Tibial artery (tissue), 4 donors: Measurements from ENCODE around the gene GATAD2B.

Experiments used
- DNase-seq, 2 donors: peaks; one replicate each; pipeline ENCODE4 v3.0.0-alpha.2; 2019
- H3K27ac ChIP-seq, 2 donors: fragments of 200-600 bp; sonication (generic) in 1 of 2; 1 replicate in 1 of 2; 2 replicates in 1 of 2; pipeline ENCODE4 v1.5.1; 2018 to 2019; ENCODE audit warnings: mild to moderate bottlenecking in 1 of 2
- H3K27me3 ChIP-seq, 2 donors: fragments of 200-600 bp; sonication (generic) in 1 of 2; one replicate each; pipeline versions ENCODE4 v1.5.1 to v1.6.0; 2016 to 2019
- H3K36me3 ChIP-seq, 3 donors: fragments of 200-600 bp; sonication (generic) in 2 of 3; one replicate each; pipeline ENCODE4 v1.5.1; 2016 to 2019; ENCODE audit warnings: mild to moderate bottlenecking in 2 of 3
- H3K4me1 ChIP-seq, 4 donors: fragments of 200-600 bp; sonication (generic) in 2 of 4; 1 replicate in 3 of 4; 2 replicates in 1 of 4; pipeline ENCODE4 v1.5.1; 2016 to 2019
- H3K4me3 ChIP-seq, 2 donors: fragments of 200-600 bp; sonication (generic) in 1 of 2; 1 replicate in 1 of 2; 2 replicates in 1 of 2; pipeline ENCODE4 v1.5.1; 2018 to 2019; ENCODE audit warnings: mild to moderate bottlenecking in 2 of 2
- H3K9me3 ChIP-seq, 3 donors: fragments of 200-600 bp; sonication (generic) in 1 of 3; one replicate each; pipeline ENCODE4 v1.5.1; 2016 to 2019
- CTCF ChIP-seq, 2 experiments: fragments of 200-600 bp in 1 of 2; fragments of 450-650 bp in 1 of 2; IDR thresholded peaks; one replicate each; pipeline ENCODE4 v1.5.1; 2017 to 2019; ENCODE audit warnings: antibody characterized with exemption in 2 of 2, mild to moderate bottlenecking in 1 of 2, moderate library complexity in 1 of 2
- intact Hi-C: fragments of 100-400 bp; cut with DNase I; formaldehyde crosslinking; loops from one replicate; pipeline ENCODE4 v1.15.0; 2023; ENCODE audit warnings: low total_unique reads

GATAD2B gene

GRCh38 chr1:153928245-153928644 is 5.5 kb upstream of the GATAD2B start:
- peaks cover 0 to 12% (median 6%) of the 10 kb centered on the region in 4 donors for H3K4me1 ChIP-seq
- no peak for DNase-seq
- no peak for TF ChIP-seq CTCF (IDR thresholded peaks at IDR 0.05)
- H3K4me3 ChIP-seq: no peak overlapping the region
- no peak overlapping the region for H3K27ac ChIP-seq
- H3K9me3 ChIP-seq: no peaks in the 10 kb centered on the region
- intact Hi-C loops: loop anchor here (10.0 kb wide), 1 partner anchor 47 kb away; the partner anchor contains the start of gene JTB
- peaks cover 13 to 44% (median 34%) of the 10 kb centered on the region in 3 donors for H3K36me3 ChIP-seq
- no peaks in the 10 kb centered on the region for H3K27me3 ChIP-seq

- intact Hi-C loops: loop anchor here (10.0 kb wide), 1 partner anchor 48 kb away; the partner anchor contains the start of gene JTB
- no peaks in the 10 kb centered on the region for H3K9me3 ChIP-seq
- TF ChIP-seq CTCF (IDR thresholded peaks at IDR 0.05): no peak
- no peak for DNase-seq
- no peaks in the 10 kb centered on the region for H3K27me3 ChIP-seq
- H3K36me3 ChIP-seq: peaks cover 0 to 26% (median 18%) of the 10 kb centered on the region in 3 donors
- H3K27ac ChIP-seq: no peak overlapping the region
- H3K4me3 ChIP-seq: no peak overlapping the region
- H3K4me1 ChIP-seq: peaks cover 4 to 15% (median 9%) of the 10 kb centered on the region in 4 donors
These were observed 3.6 kb upstream of the GATAD2B start for GRCh38 chr1:153926405-153926804.

GRCh38 chr1:153922076-153922971 is 448 bp downstream of the GATAD2B start:
- H3K4me1 ChIP-seq: peaks cover 4 to 46% (median 32%) of the 10 kb centered on the region in 4 donors
- peaks cover 0 to 4% (median 0%) of the 10 kb centered on the region in 3 donors for H3K36me3 ChIP-seq
- H3K27ac ChIP-seq: peak overlapping the region; percentile 95 to 97
- peak; percentile 39 to 81 for DNase-seq
- intact Hi-C loops: loop anchor here (10.0 kb wide), 1 partner anchor 52 kb away; the partner anchor contains the start of gene JTB
- H3K4me3 ChIP-seq: peak overlapping the region; percentile 98 to 100
- no peaks in the 10 kb centered on the region for H3K27me3 ChIP-seq
- no peaks in the 10 kb centered on the region for H3K9me3 ChIP-seq
- no peak for TF ChIP-seq CTCF (IDR thresholded peaks at IDR 0.05)

GRCh38 chr1:153921803-153922075 is 1.0 kb downstream of the GATAD2B start:
- no peak for TF ChIP-seq CTCF (IDR thresholded peaks at IDR 0.05)
- peaks cover 4 to 52% (median 34%) of the 10 kb centered on the region in 4 donors for H3K4me1 ChIP-seq
- DNase-seq: no peak
- no peaks in the 10 kb centered on the region for H3K9me3 ChIP-seq
- peak overlapping the region; percentile 95 to 97 for H3K27ac ChIP-seq
- intact Hi-C loops: loop anchor here (10.0 kb wide), 1 partner anchor 53 kb away; the partner anchor contains the start of gene JTB
- peak overlapping the region; percentile 98 to 100 for H3K4me3 ChIP-seq
- no peaks in the 10 kb centered on the region for H3K27me3 ChIP-seq
- H3K36me3 ChIP-seq: peaks cover 0 to 4% (median 0%) of the 10 kb centered on the region in 3 donors

GRCh38 chr1:153921080-153921802 is 1.5 kb downstream of the GATAD2B start:
- DNase-seq: no peak
- H3K27me3 ChIP-seq: no peaks in the 10 kb centered on the region
- peak overlapping the region; percentile 98 to 100 for H3K4me3 ChIP-seq
- peaks cover 4 to 54% (median 34%) of the 10 kb centered on the region in 4 donors for H3K4me1 ChIP-seq
- intact Hi-C loops: loop anchor here (10.0 kb wide), 1 partner anchor 54 kb away; the partner anchor contains the start of gene JTB
- H3K27ac ChIP-seq: peak overlapping the region; percentile 95 to 97
- no peaks in the 10 kb centered on the region for H3K9me3 ChIP-seq
- H3K36me3 ChIP-seq: peaks cover 0 to 4% (median 0%) of the 10 kb centered on the region in 3 donors
- TF ChIP-seq CTCF (IDR thresholded peaks at IDR 0.05): no peak
